RWPE1 (cell line): ENCODE data around the gene OR12D3.

Source experiments
- CTCF ChIA-PET: fragments of 350-600 bp; sonication (Branson Sonifier 250); formaldehyde crosslinking; extraction: SDS; loops from one replicate; lab custom pipeline; 2021; lab: Yijun Ruan, JAX
- POLR2A ChIA-PET: fragments of 400-600 bp; formaldehyde crosslinking; extraction: SDS; loops from one replicate; lab custom pipeline; 2020; ENCODE audit warnings: antibody characterized with exemption; ENCODE audit not compliant: low non-redundant PET; lab: Yijun Ruan, JAX
- DNase-seq: peaks from one replicate; pipeline ENCODE4 v3.0.0; 2012; ENCODE audit warnings: low spot score
- H3K27ac ChIP-seq: fragments of 450-650 bp; 2 replicates; pipeline ENCODE4 v1.5.1; 2017
- CTCF ChIP-seq: fragments of 450-650 bp; conservative IDR thresholded peaks from 2 replicates; pipeline ENCODE4 v1.5.1; 2017; ENCODE audit warnings: low read depth, mild to moderate bottlenecking

The OR12D3 gene

GRCh38 chr6:29345380-29345779 is 29.7 kb downstream of the OR12D3 start:
- no peak for DNase-seq
- TF ChIP-seq CTCF, result no peak
- POLR2A ChIA-PET, result no interaction called here
- no peak overlapping the region for H3K27ac ChIP-seq
- CTCF ChIA-PET, result no interaction called here

- CTCF ChIA-PET, result no interaction called here
- no peak for DNase-seq
These were observed 38.8 kb downstream of the OR12D3 start for GRCh38 chr6:29336269-29336668.

GRCh38 chr6:29332676-29333075 is 42.4 kb downstream of the OR12D3 start:
- no peak overlapping the region for H3K27ac ChIP-seq
- ChIA-PET CTCF (no interaction called here), POLR2A (no interaction called here)
- no peak for DNase-seq
- no peak for TF ChIP-seq CTCF

More at GRCh38 chr6:29336269-29336668, 38.8 kb downstream of the OR12D3 start:
- no peak for TF ChIP-seq CTCF
- H3K27ac ChIP-seq, result no peak overlapping the region
- POLR2A ChIA-PET, result no interaction called here

- POLR2A ChIA-PET, result no interaction called here
- CTCF ChIA-PET, result no interaction called here
- no peak for DNase-seq
- H3K27ac ChIP-seq, result no peak overlapping the region
- no peak for TF ChIP-seq CTCF
These were observed 49.3 kb downstream of the OR12D3 start for GRCh38 chr6:29325777-29326176.
